CD14-positive monocyte (primary cell): Measurements from ENCODE around the gene RASGRF2. TPM values are rescaled to one million over a fixed set of nuclear protein-coding genes. Genes with fewer than 3 reads are reported as not detected.

Experiments
- DNase-seq, 3 donors: peaks; one replicate each; pipeline ENCODE4 v3.0.0-alpha.2; 2011 to 2022
- H2AFZ ChIP-seq: 2 replicates; pipeline ENCODE4 v1.6.0; 2012; ENCODE audit warnings: mild to moderate bottlenecking, low read depth, low read length, inconsistent platforms; ENCODE audit not compliant: insufficient read depth, poor library complexity, severe bottlenecking
- H3K27ac ChIP-seq, 2 donors: 1 replicate in 1 of 2; 2 replicates in 1 of 2; pipeline ENCODE4 v1.5.1; 2012 to 2013; ENCODE audit warnings: low read length in 2 of 2, control low read depth in 1 of 2, inconsistent platforms in 1 of 2, low read depth in 1 of 2, mild to moderate bottlenecking in 1 of 2
- H3K27me3 ChIP-seq, 2 donors: one replicate each; pipeline versions ENCODE4 v1.6.0 to v1.6.1; 2011 to 2013; ENCODE audit warnings: low read length in 2 of 2; ENCODE audit not compliant: control insufficient read depth in 2 of 2, insufficient read depth in 2 of 2
- H3K36me3 ChIP-seq, 2 donors: replicated peaks in 1 of 2; 1 replicate in 1 of 2; 2 replicates in 1 of 2; pipeline versions ENCODE4 v1.5.1 to v1.6.1; 2012 to 2013; ENCODE audit warnings: low read length in 2 of 2, control low read depth in 1 of 2, inconsistent platforms in 1 of 2, mild to moderate bottlenecking in 1 of 2; ENCODE audit not compliant: insufficient read depth in 2 of 2, control insufficient read depth in 1 of 2
- H3K4me1 ChIP-seq, 2 donors: 1 replicate in 1 of 2; 2 replicates in 1 of 2; pipeline versions ENCODE4 v1.5.1 to v1.6.1; 2012 to 2013; ENCODE audit warnings: low read length in 2 of 2, control low read depth in 1 of 2, inconsistent platforms in 1 of 2, mild to moderate bottlenecking in 1 of 2, moderate library complexity in 1 of 2; ENCODE audit not compliant: insufficient read depth in 2 of 2, control insufficient read depth in 1 of 2
- H3K4me2 ChIP-seq: replicated peaks from 2 replicates; pipeline ENCODE3; 2012; ENCODE audit warnings: low read length, moderate library complexity, mild to moderate bottlenecking; ENCODE audit not compliant: poor library complexity, severe bottlenecking; ENCODE audit errors: extremely low read depth
- H3K4me3 ChIP-seq, 3 experiments: fragments of 200-600 bp in 1 of 3; sonication (generic) in 1 of 3; replicated peaks in 1 of 3; 1 replicate in 2 of 3; 2 replicates in 1 of 3; pipeline ENCODE4 v1.5.1; 2011 to 2013; ENCODE audit warnings: low read length in 3 of 3, mild to moderate bottlenecking in 3 of 3, control low read depth in 2 of 3, low read depth in 2 of 3, inconsistent platforms in 1 of 3, moderate library complexity in 1 of 3
- H3K79me2 ChIP-seq: 2 replicates; pipeline ENCODE4 v1.6.0; 2012; ENCODE audit warnings: mild to moderate bottlenecking, control low read depth, inconsistent platforms, low read length, moderate library complexity; ENCODE audit not compliant: insufficient read depth
- H3K9ac ChIP-seq: 2 replicates; pipeline ENCODE4 v1.6.0; 2017; ENCODE audit warnings: low read length, mild to moderate bottlenecking; ENCODE audit not compliant: insufficient read depth, poor library complexity, severe bottlenecking
- H3K9me3 ChIP-seq, 2 donors: replicated peaks in 1 of 2; 1 replicate in 1 of 2; 2 replicates in 1 of 2; pipeline versions ENCODE4 v1.5.1 to v1.6.1; 2012 to 2013; ENCODE audit warnings: low read length in 2 of 2, control low read depth in 1 of 2; ENCODE audit not compliant: control insufficient read depth in 1 of 2, insufficient read depth in 1 of 2
- H4K20me1 ChIP-seq: 2 replicates; pipeline ENCODE4 v1.6.0; 2012; ENCODE audit warnings: mild to moderate bottlenecking, low read length, control low read depth, moderate library complexity; ENCODE audit not compliant: insufficient read depth
- H3K27ac Mint-ChIP-seq, 7 donors: one replicate each; pipeline ENCODE4 v1.8.0; 2020; ENCODE audit warnings: mild to moderate bottlenecking in 7 of 7, mixed read lengths in 7 of 7, moderate library complexity in 6 of 7, inconsistent platforms in 2 of 7
- H3K27me3 Mint-ChIP-seq, 3 donors: one replicate each; pipeline ENCODE4 v1.8.0; 2021 to 2022; ENCODE audit warnings: low read depth in 3 of 3, mild to moderate bottlenecking in 3 of 3, mixed read lengths in 3 of 3, moderate library complexity in 3 of 3, inconsistent platforms in 1 of 3
- H3K36me3 Mint-ChIP-seq, 2 donors: one replicate each; pipeline ENCODE4 v1.8.0; 2020; ENCODE audit warnings: mixed read lengths in 2 of 2, inconsistent platforms in 1 of 2, mild to moderate bottlenecking in 1 of 2
- H3K4me1 Mint-ChIP-seq: one replicate; pipeline ENCODE4 v1.8.0; 2020; ENCODE audit warnings: mild to moderate bottlenecking, mixed read lengths
- H3K4me3 Mint-ChIP-seq, 2 donors: one replicate each; pipeline ENCODE4 v1.8.0; 2020; ENCODE audit warnings: mild to moderate bottlenecking in 2 of 2, mixed read lengths in 2 of 2, moderate library complexity in 1 of 2
- H3K9me3 Mint-ChIP-seq, 7 donors: one replicate each; pipeline ENCODE4 v1.8.0; 2020 to 2022; ENCODE audit warnings: mixed read lengths in 7 of 7, mild to moderate bottlenecking in 6 of 7, moderate library complexity in 6 of 7, inconsistent platforms in 2 of 7
- WGBS: methylation state at CpG from one replicate; pipeline ENCODE4 v1.1.5; 2013; ENCODE audit warnings: missing lambda C conversion rate; ENCODE audit not compliant: insufficient coverage; 5-methylcytosine and 5-hydroxymethylcytosine counted together
- intact Hi-C, 2 donors: fragments of 100-400 bp; cut with micrococcal nuclease; formaldehyde crosslinking; loops; one replicate each; pipeline versions ENCODE4 v1.15.0 to v1.15.1; 2023
- polyA plus RNA-seq, 3 donors: library from polyadenylated mRNA; depleted of rRNA in 1 of 3; unstranded in 2 of 3; stranded (reverse) in 1 of 3; fragments of 300-500 nt in 2 of 3; fragments of >200 nt in 1 of 3; fragmentation: Illumina TruSeq in 2 of 3; gene quantifications; 1 replicate in 2 of 3; 2 replicates in 1 of 3; pipeline ENCODE4 v1.2.3, GENCODE V29; 2012 to 2021
- TF ChIP-seq, protein P1 (sequence below): fragments of 200-600 bp; IDR thresholded peaks from one replicate; pipeline ENCODE4 v1.8.0; 2022; ENCODE audit warnings: antibody characterized with exemption, mild to moderate bottlenecking

RASGRF2 gene
- polyA plus RNA-seq, 3 donors, result 0.01 to 0.02 TPM; not detected in 1

DNA sequence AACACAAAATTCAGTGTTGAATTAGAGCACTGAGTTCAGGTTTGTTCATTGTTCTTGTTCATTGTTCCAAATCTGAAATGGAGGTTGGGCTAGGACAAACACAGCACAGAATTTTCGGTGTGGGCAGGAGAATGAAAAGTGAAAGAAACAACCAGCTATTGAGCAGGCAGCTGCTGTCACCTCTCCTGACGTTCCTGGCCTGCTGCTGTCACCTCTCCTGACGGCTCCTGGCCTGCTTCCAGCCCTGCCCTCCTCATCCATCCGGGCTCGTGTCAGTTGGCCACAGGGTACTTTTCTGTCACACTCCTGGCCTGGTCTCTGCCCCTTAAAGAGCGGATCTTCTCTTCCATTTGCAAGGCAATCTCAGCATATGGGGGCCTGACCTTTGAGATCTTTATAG, 227.7 kb downstream of the RASGRF2 start:
- Histone ChIP-seq H3K9ac (no peak overlapping the region), H3K4me2 (no peak overlapping the region), H3K36me3 (no peaks in the 10 kb centered on the region), H3K4me3 (no peak overlapping the region), H3K9me3 (no peaks in the 10 kb centered on the region), H3K4me1 (no peaks in the 10 kb centered on the region), H2AFZ (no peak overlapping the region), H3K79me2 (no peaks in the 10 kb centered on the region), H3K27me3 (no peaks in the 10 kb centered on the region), H3K27ac (no peak overlapping the region), H4K20me1 (no peaks in the 10 kb centered on the region)
- 18% methylated on average over 5 of the region's 6 CpGs for WGBS
- no peak for DNase-seq
- H3K27me3 Mint-ChIP-seq, result peaks cover 4 to 8% (median 7%) of the 10 kb centered on the region in 3 donors
- H3K4me3 Mint-ChIP-seq, result no peak overlapping the region
- intact Hi-C loops, result no loop called here
- no peaks in the 10 kb centered on the region for H3K9me3 Mint-ChIP-seq
- TF ChIP-seq, protein P1, sequence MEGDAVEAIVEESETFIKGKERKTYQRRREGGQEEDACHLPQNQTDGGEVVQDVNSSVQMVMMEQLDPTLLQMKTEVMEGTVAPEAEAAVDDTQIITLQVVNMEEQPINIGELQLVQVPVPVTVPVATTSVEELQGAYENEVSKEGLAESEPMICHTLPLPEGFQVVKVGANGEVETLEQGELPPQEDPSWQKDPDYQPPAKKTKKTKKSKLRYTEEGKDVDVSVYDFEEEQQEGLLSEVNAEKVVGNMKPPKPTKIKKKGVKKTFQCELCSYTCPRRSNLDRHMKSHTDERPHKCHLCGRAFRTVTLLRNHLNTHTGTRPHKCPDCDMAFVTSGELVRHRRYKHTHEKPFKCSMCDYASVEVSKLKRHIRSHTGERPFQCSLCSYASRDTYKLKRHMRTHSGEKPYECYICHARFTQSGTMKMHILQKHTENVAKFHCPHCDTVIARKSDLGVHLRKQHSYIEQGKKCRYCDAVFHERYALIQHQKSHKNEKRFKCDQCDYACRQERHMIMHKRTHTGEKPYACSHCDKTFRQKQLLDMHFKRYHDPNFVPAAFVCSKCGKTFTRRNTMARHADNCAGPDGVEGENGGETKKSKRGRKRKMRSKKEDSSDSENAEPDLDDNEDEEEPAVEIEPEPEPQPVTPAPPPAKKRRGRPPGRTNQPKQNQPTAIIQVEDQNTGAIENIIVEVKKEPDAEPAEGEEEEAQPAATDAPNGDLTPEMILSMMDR, result no peak
- H3K4me1 Mint-ChIP-seq, result no peaks in the 10 kb centered on the region
- H3K27ac Mint-ChIP-seq, result no peak overlapping the region
- no peaks in the 10 kb centered on the region for H3K36me3 Mint-ChIP-seq

DNA sequence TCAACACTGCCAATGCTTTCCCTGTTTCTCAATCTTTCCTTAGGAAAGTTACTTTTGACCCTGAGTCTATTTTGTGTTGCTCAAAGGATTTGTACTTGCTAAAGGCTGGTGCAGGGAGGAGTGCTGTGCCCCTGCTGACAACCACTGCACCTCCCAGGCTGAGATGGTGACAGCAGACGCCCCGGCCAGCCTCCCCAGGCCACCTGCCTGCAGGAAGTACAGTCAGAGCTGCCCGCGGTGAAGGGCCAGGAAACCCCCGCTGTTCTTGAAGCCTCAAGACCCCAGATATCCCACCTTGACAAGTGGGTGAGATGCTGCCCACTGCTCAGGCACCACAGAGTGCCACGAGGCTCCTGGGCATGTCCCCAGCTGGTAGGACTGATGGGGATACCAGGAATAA, 228.8 kb downstream of the RASGRF2 start:
- H3K36me3 ChIP-seq, result no peaks in the 10 kb centered on the region
- no peaks in the 10 kb centered on the region for H4K20me1 ChIP-seq
- no peak overlapping the region for H3K4me2 ChIP-seq
- no peak for DNase-seq
- no peaks in the 10 kb centered on the region for H3K9me3 ChIP-seq
- intact Hi-C loops, result no loop called here
- H2AFZ ChIP-seq, result no peak overlapping the region
- Mint-ChIP-seq H3K36me3 (no peaks in the 10 kb centered on the region), H3K27ac (no peak overlapping the region), H3K4me3 (no peak overlapping the region), H3K9me3 (no peaks in the 10 kb centered on the region), H3K4me1 (no peaks in the 10 kb centered on the region), H3K27me3 (peaks cover 8 to 10% (median 9%) of the 10 kb centered on the region in 3 donors)
- no peak overlapping the region for H3K4me3 ChIP-seq
- no peaks in the 10 kb centered on the region for H3K4me1 ChIP-seq
- H3K79me2 ChIP-seq, result no peaks in the 10 kb centered on the region
- TF ChIP-seq, protein P1, result no peak
- 70% methylated on average over 2 of the region's 6 CpGs for WGBS
- no peak overlapping the region for H3K27ac ChIP-seq
- no peaks in the 10 kb centered on the region for H3K27me3 ChIP-seq
- no peak overlapping the region for H3K9ac ChIP-seq
